ENCODE results near the gene HSD11B1L. TPM values are rescaled to one million over a fixed set of nuclear protein-coding genes. Genes with fewer than 3 reads are reported as not detected.

Gene HSD11B1L
- total and polyA plus RNA-seq, 2 donors (not counting 1 experiment from before 2014, with no cell fraction given), result 1.8 to 4.6 TPM

- Histone ChIP-seq H3K4me3 (ENCODE audit: control extremely low read depth in 1 of 5, extremely low read depth in 1 of 5, insufficient read depth in 1 of 5, low read depth in 2 of 5, low read length in 4 of 5) (no peak overlapping the region), H2AFZ (ENCODE audit: insufficient read depth, low read depth, low read length, poor library complexity, severe bottlenecking) (no peak overlapping the region), H3K36me3 (replicated peaks in 1 of 2; ENCODE audit: control extremely low read depth in 1 of 2, control insufficient read depth in 1 of 2, extremely low read depth in 1 of 2, insufficient read depth in 2 of 2, low read length in 1 of 2) (peaks cover 0 to 71% of the 10 kb centered on the region in 2 experiments), H3K79me2 (ENCODE audit: control insufficient read depth, insufficient read depth, low read length) (peaks cover 89% of the 10 kb centered on the region), H3K4me1 (ENCODE audit: control insufficient read depth in 2 of 2, insufficient read depth in 2 of 2, low read length in 2 of 2) (no peaks in the 10 kb centered on the region), H3K27me3 (replicated peaks in 1 of 4; ENCODE audit: control extremely low read depth in 1 of 4, control insufficient read depth in 3 of 4, insufficient read depth in 4 of 4, low read length in 3 of 4) (no peaks in the 10 kb centered on the region), H3K4me2 (replicated peaks; ENCODE audit: low read depth, low read length, poor library complexity, severe bottlenecking) (no peak overlapping the region), H3K27ac (ENCODE audit: low read length in 2 of 2) (no peak overlapping the region), H3K9ac (ENCODE audit: low read length) (no peak overlapping the region), H4K20me1 (ENCODE audit: control insufficient read depth, insufficient read depth, low read length, poor library complexity, severe bottlenecking) (peaks cover 91% of the 10 kb centered on the region), H3K9me3 (ENCODE audit: control extremely low read depth in 1 of 3, control insufficient read depth in 2 of 3, insufficient read depth in 1 of 3, low read length in 2 of 3) (no peaks in the 10 kb centered on the region)
- no CpG with 5 or more reads among the region's 2 CpGs for WGBS (ENCODE audit: insufficient coverage)
- TF ChIP-seq CTCF (IDR thresholded peaks at IDR 0.05) (no peak), EZH2 (IDR thresholded peaks at IDR 0.05; ENCODE audit: borderline replicate concordance, insufficient read depth, low read depth, low read length, poor library complexity, severe bottlenecking) (no peak)
- ChIA-PET CTCF (no interaction called here), POLR2A (no interaction called here)
- Mint-ChIP-seq H3K27me3 (no peaks in the 10 kb centered on the region), H3K9me3 (ENCODE audit: insufficient read depth) (no peaks in the 10 kb centered on the region), H3K4me3 (no peak overlapping the region), H3K4me1 (peaks cover 11% of the 10 kb centered on the region), H3K27ac (no peak overlapping the region)
- ATAC-seq (ENCODE audit: low read depth) (no peak), DNase-seq (no peak)
- intact Hi-C loops (cut with micrococcal nuclease), result no loop called here
These were observed 36.8 kb upstream of the HSD11B1L start for GRCh38 chr19:5644037-5644436.

- no peak overlapping the region for H3K4me2 ChIP-seq (replicated peaks; ENCODE audit: low read depth, low read length, poor library complexity, severe bottlenecking)
- peaks cover 85% of the 10 kb centered on the region for H4K20me1 ChIP-seq (ENCODE audit: control insufficient read depth, insufficient read depth, low read length, poor library complexity, severe bottlenecking)
- H3K36me3 ChIP-seq (replicated peaks in 1 of 2; ENCODE audit: control extremely low read depth in 1 of 2, control insufficient read depth in 1 of 2, extremely low read depth in 1 of 2, insufficient read depth in 2 of 2, low read length in 1 of 2), result peaks cover 2 to 81% of the 10 kb centered on the region in 2 experiments
- no peaks in the 10 kb centered on the region for H3K27me3 ChIP-seq (replicated peaks in 1 of 4; ENCODE audit: control extremely low read depth in 1 of 4, control insufficient read depth in 3 of 4, insufficient read depth in 4 of 4, low read length in 3 of 4)
- ATAC-seq (ENCODE audit: low read depth) (no peak), DNase-seq (no peak)
- H3K9me3 ChIP-seq (ENCODE audit: control extremely low read depth in 1 of 3, control insufficient read depth in 2 of 3, insufficient read depth in 1 of 3, low read length in 2 of 3), result no peaks in the 10 kb centered on the region
- no peak overlapping the region for H3K27ac Mint-ChIP-seq
- no peak overlapping the region for H3K4me3 ChIP-seq (ENCODE audit: control extremely low read depth in 1 of 5, extremely low read depth in 1 of 5, insufficient read depth in 1 of 5, low read depth in 2 of 5, low read length in 4 of 5)
- intact Hi-C loops (cut with micrococcal nuclease), result no loop called here
- TF ChIP-seq EZH2 (IDR thresholded peaks at IDR 0.05; ENCODE audit: borderline replicate concordance, insufficient read depth, low read depth, low read length, poor library complexity, severe bottlenecking) (no peak), CTCF (IDR thresholded peaks at IDR 0.05) (no peak)
- no peak overlapping the region for H3K27ac ChIP-seq (ENCODE audit: low read length in 2 of 2)
- peaks cover 9% of the 10 kb centered on the region for H3K4me1 Mint-ChIP-seq
- ChIA-PET POLR2A (no interaction called here), CTCF (no interaction called here)
- no peak overlapping the region for H2AFZ ChIP-seq (ENCODE audit: insufficient read depth, low read depth, low read length, poor library complexity, severe bottlenecking)
- H3K4me3 Mint-ChIP-seq, result no peak overlapping the region
- no peak overlapping the region for H3K9ac ChIP-seq (ENCODE audit: low read length)
- H3K4me1 ChIP-seq (ENCODE audit: control insufficient read depth in 2 of 2, insufficient read depth in 2 of 2, low read length in 2 of 2), result no peaks in the 10 kb centered on the region
- WGBS (ENCODE audit: insufficient coverage), result 97% methylated on average over 5 of the region's 5 CpGs
- H3K9me3 Mint-ChIP-seq (ENCODE audit: insufficient read depth), result no peaks in the 10 kb centered on the region
- peaks cover 83% of the 10 kb centered on the region for H3K79me2 ChIP-seq (ENCODE audit: control insufficient read depth, insufficient read depth, low read length)
- H3K27me3 Mint-ChIP-seq, result no peaks in the 10 kb centered on the region
These were observed 35.4 kb upstream of the HSD11B1L start for GRCh38 chr19:5645409-5645808.
